Measurements from ENCODE around the gene TCL1B. TPM values are rescaled to one million over a fixed set of nuclear protein-coding genes. Genes with fewer than 3 reads are reported as not detected.
A peak's percentile ranks its signal among the peaks of the same experiment; 100 is the strongest.

The TCL1B gene
- total RNA-seq, 2 donors from 2014 or later: 1.4 TPM; not detected in 1

DNA sequence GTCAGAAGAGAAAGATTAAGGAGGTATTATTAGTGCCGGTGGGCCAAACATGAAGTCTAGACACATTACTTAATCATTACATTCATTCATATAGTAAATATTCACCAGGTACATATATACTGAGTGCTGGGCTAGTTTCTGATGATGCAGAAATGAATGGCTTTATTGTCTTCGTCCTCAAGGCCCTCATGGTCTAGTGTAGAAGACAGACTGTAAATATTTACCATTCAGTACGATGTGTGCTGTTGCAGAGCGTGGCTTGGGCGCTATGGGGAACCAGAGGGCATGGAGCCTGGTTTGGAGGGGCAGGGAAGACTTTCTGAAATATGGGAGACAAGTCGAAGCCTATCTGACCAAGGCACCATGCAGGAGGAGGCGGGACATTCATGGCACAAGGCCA is 37.0 kb upstream of the TCL1B start:
- no peak overlapping the region for H3K27ac ChIP-seq
- no peak overlapping the region for H3K4me3 ChIP-seq
- no peaks in the 10 kb centered on the region for H3K9me3 ChIP-seq
- TF ChIP-seq POLR2AphosphoS5 (IDR thresholded peaks at IDR 0.05) (no peak), POLR2A (IDR thresholded peaks at IDR 0.05) (no peak)
- TF ChIP-seq, protein P1, sequence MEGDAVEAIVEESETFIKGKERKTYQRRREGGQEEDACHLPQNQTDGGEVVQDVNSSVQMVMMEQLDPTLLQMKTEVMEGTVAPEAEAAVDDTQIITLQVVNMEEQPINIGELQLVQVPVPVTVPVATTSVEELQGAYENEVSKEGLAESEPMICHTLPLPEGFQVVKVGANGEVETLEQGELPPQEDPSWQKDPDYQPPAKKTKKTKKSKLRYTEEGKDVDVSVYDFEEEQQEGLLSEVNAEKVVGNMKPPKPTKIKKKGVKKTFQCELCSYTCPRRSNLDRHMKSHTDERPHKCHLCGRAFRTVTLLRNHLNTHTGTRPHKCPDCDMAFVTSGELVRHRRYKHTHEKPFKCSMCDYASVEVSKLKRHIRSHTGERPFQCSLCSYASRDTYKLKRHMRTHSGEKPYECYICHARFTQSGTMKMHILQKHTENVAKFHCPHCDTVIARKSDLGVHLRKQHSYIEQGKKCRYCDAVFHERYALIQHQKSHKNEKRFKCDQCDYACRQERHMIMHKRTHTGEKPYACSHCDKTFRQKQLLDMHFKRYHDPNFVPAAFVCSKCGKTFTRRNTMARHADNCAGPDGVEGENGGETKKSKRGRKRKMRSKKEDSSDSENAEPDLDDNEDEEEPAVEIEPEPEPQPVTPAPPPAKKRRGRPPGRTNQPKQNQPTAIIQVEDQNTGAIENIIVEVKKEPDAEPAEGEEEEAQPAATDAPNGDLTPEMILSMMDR (IDR thresholded peaks at IDR 0.05): no peak
- H3K27me3 ChIP-seq (replicated peaks; ENCODE audit: insufficient read depth): no peaks in the 10 kb centered on the region
- no peaks in the 10 kb centered on the region for H3K36me3 ChIP-seq
- no peaks in the 10 kb centered on the region for H3K4me1 ChIP-seq (replicated peaks)
- intact Hi-C loops (cut with DNase I): no loop called here
- peak; percentile 10 for DNase-seq (ENCODE audit: low spot score)
- WGBS: 37% methylated on average over 7 of the region's 7 CpGs

- intact Hi-C loops (cut with DNase I): no loop called here
- 74% methylated on average over 7 of the region's 7 CpGs for WGBS
- no peak for DNase-seq (ENCODE audit: low spot score)
- Histone ChIP-seq H3K27ac (no peak overlapping the region), H3K27me3 (replicated peaks; ENCODE audit: insufficient read depth) (no peaks in the 10 kb centered on the region), H3K9me3 (no peaks in the 10 kb centered on the region), H3K4me3 (no peak overlapping the region), H3K4me1 (replicated peaks) (no peaks in the 10 kb centered on the region), H3K36me3 (no peaks in the 10 kb centered on the region)
- TF ChIP-seq POLR2A (IDR thresholded peaks at IDR 0.05) (no peak), POLR2AphosphoS5 (IDR thresholded peaks at IDR 0.05) (no peak)
- TF ChIP-seq, protein P1 (IDR thresholded peaks at IDR 0.05): no peak
These were observed 35.2 kb upstream of the TCL1B start for GRCh38 chr14:95651028-95651427.

GRCh38 chr14:95651821-95652583 is 34.2 kb upstream of the TCL1B start:
- Histone ChIP-seq H3K27me3 (replicated peaks; ENCODE audit: insufficient read depth) (no peaks in the 10 kb centered on the region), H3K36me3 (no peaks in the 10 kb centered on the region), H3K9me3 (no peaks in the 10 kb centered on the region), H3K27ac (no peak overlapping the region), H3K4me3 (no peak overlapping the region), H3K4me1 (replicated peaks) (no peaks in the 10 kb centered on the region)
- intact Hi-C loops (cut with DNase I): no loop called here
- no peak for DNase-seq (ENCODE audit: low spot score)
- no peak for TF ChIP-seq POLR2A (IDR thresholded peaks at IDR 0.05)
- TF ChIP-seq, protein P1 (IDR thresholded peaks at IDR 0.05): no peak
- no peak for TF ChIP-seq POLR2AphosphoS5 (IDR thresholded peaks at IDR 0.05)
- WGBS: 40% methylated on average over 5 of the region's 5 CpGs

GRCh38 chr14:95652690-95653089 is 33.5 kb upstream of the TCL1B start:
- Histone ChIP-seq H3K9me3 (no peaks in the 10 kb centered on the region), H3K4me1 (replicated peaks) (no peaks in the 10 kb centered on the region), H3K4me3 (no peak overlapping the region), H3K27ac (no peak overlapping the region), H3K36me3 (no peaks in the 10 kb centered on the region), H3K27me3 (replicated peaks; ENCODE audit: insufficient read depth) (no peaks in the 10 kb centered on the region)
- no peak for DNase-seq (ENCODE audit: low spot score)
- WGBS: 64% methylated on average over 2 of the region's 2 CpGs
- intact Hi-C loops (cut with DNase I): no loop called here
- TF ChIP-seq POLR2A (IDR thresholded peaks at IDR 0.05) (no peak), POLR2AphosphoS5 (IDR thresholded peaks at IDR 0.05) (no peak)
- TF ChIP-seq, protein P1 (IDR thresholded peaks at IDR 0.05): no peak

- H3K27me3 ChIP-seq (replicated peaks; ENCODE audit: insufficient read depth): peaks cover 4% of the 10 kb centered on the region
- H3K9me3 ChIP-seq: no peaks in the 10 kb centered on the region
- no peak overlapping the region for H3K4me3 ChIP-seq
- no peaks in the 10 kb centered on the region for H3K4me1 ChIP-seq (replicated peaks)
- no peak for DNase-seq (ENCODE audit: low spot score)
- H3K36me3 ChIP-seq: no peaks in the 10 kb centered on the region
- intact Hi-C loops (cut with DNase I): no loop called here
- H3K27ac ChIP-seq: no peak overlapping the region
- WGBS: 45% methylated on average over 1 of the region's 1 CpG
- no peak for TF ChIP-seq POLR2A (IDR thresholded peaks at IDR 0.05)
- TF ChIP-seq, protein P1 (IDR thresholded peaks at IDR 0.05): no peak
- TF ChIP-seq POLR2AphosphoS5 (IDR thresholded peaks at IDR 0.05): no peak
These were observed 30.8 kb upstream of the TCL1B start for GRCh38 chr14:95655461-95655860.
